Activated T-cell treated with anti-CD3 and anti-CD28 coated beads for 1 hour (primary cell): ENCODE measurements around the gene SYS1.

Source experiments
- DNase-seq: peaks from one replicate; pipeline ENCODE4 v3.0.0-alpha.2; 2020; ENCODE audit warnings: low read depth

Gene SYS1

DNA sequence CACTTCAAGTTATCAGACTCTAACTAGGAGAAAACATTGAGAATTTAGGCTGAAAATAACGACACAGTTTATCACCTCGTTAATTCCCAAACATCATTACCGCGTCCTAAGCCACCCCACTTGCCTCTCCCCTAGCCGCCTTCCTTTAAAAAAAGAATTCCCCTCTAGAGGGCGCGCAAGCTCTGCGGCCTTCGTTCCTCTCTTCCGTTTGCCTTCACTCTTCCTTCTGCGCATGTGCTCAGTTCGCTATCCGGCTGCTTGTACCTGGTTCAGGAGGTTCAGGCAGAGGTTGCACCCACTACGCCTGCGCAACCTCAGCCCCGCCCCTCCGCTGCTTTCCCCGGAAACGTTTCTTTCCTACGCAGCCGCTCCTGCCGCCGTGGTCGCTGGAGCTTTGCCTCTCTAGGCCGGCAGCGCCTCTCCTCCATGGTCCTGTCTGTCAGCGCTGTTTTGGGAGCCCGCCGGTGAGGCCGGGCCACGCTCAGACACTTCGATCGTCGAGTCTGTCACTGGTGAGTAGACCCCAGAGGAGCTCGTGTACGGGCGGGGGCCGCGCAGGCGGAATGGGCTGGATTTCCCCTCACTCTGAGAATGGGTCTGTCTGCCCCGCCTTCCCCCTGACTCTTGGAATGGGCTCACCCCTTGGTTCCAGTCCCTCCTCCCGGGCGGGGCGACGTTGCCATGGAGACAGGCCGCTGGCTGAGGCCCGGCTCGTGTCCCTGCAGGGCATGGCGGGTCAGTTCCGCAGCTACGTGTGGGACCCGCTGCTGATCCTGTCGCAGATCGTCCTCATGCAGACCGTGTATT is at the start of gene SYS1:
Gene SYS1, plus strand, starts transcription at position 353 of the 807 bp plus-strand sequence. Its CDS starts 376 bp downstream, at position 729.
- peak; percentile 99 for DNase-seq

DNA sequence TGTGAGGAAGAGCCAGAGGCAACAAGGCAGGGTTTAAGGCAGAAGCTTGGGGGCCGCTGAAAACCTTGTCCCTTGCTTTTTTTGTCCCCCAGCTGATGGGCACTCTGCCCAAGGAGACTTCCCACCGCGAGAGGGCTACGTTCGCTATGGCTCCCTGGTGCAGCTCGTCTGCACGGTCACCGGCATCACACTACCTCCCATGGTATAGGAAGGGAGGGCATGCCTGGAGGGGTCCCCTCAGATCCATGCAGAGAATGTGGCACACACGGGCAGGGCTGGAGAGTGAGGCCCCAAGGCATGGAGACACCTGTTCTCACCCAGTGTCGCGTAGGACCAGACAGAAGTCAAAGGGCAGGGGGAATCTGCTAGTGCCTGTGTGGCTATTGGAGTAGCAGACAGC is 49.0 kb upstream of the SYS1 start:
- DNase-seq, result no peak

- DNase-seq, result no peak
Observed at GRCh38 chr20:45315672-45316071, 47.3 kb upstream of the SYS1 start.

DNA sequence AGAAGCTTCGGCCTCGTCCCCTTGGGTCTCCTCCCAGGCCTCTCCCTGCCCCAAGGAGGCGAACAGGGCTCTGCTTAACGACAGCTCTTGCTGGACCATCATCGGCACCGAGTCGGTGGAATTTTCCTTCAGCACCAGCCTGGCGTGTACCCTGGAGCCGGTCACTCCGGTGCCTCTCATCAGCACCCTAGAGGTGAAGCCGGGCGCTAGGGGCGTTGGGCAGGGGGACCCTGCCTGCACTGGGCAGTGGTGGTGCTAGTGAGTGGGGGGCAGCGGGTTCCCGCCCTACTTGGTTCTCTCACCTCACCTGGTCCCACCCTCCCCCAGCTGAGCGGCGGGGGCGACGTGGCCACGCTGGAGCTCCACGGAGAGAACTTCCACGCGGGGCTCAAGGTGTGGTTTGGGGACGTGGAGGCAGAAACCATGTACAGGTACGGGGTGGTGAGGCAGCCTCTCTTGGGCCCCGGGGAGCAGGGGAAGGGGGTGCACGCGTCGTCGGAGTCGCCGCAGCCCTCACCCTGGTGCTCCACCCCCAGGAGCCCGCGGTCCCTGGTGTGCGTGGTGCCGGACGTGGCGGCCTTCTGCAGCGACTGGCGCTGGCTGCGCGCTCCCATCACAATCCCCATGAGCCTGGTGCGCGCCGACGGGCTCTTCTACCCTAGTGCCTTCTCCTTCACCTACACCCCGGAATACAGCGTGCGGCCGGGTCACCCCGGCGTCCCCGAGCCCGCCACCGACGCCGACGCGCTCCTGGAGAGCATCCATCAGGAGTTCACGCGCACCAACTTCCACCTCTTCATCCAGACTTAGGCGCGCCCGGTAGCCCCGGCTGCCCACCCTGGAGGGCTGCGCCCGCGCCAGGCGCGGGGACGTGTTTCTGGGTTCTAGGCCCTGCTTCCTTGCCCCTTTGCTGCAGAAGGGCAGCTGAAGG is 46.5 kb upstream of the SYS1 start:
- no peak for DNase-seq

GRCh38 chr20:45317826-45318225 is 45.1 kb upstream of the SYS1 start:
- DNase-seq, result no peak

- no peak for DNase-seq
Observed at GRCh38 chr20:45318386-45318939, 44.5 kb upstream of the SYS1 start.

DNA sequence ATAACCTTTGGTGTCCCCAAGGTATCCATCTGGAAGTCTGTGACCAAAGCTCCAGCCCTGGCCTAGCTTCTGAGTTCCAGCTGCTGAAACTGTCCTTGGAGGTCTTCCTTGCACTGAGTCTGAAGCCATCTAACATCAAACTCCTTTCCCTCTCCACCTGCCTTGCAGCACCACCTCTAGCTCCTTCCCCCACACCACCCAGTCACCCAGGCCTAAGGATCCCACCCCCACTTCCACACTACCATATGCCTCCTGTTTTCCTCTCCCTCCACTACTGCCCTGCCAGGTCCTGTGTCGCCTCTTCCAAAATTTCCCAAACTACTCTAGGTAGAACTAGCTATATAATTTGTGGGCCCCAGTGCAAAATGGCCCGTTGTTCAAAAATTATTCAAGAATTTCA is 44.0 kb upstream of the SYS1 start:
- no peak for DNase-seq

DNA sequence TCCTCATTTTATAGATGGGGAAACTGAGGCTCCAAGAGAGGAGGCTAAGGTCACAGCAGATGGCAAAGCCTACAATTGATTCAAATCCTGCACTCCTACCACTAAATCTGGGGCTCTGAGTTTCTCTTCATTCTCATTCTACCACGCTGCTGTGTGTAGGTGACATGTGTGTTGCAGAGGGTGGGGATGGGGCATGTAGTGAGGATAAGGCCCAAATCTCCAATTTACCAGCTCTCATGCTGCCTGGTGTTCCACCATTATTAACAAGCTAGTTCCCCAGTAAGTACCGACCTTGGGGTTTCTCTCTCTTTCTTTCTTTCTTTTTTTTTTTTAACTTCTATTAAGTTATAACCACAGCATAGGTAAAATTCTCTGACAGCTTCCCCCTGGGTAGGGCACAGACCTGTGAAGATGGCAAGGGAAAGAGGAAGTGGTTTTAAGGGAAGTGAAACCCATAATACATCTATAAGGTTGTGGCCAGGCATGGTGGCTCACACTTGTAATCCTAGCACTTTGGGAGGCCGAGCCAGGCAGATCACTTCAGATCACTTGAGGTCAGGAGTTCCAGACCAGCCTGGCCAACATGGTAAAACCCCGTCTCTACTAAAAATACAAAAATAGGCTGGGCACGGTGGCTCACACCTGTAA is 41.9 kb upstream of the SYS1 start:
- no peak for DNase-seq

GRCh38 chr20:45322952-45323383 is 40.0 kb upstream of the SYS1 start:
- no peak for DNase-seq

- DNase-seq, result no peak
Observed at GRCh38 chr20:45323731-45324130, 39.2 kb upstream of the SYS1 start.

GRCh38 chr20:45325371-45325770 is 37.6 kb upstream of the SYS1 start:
- no peak for DNase-seq

DNA sequence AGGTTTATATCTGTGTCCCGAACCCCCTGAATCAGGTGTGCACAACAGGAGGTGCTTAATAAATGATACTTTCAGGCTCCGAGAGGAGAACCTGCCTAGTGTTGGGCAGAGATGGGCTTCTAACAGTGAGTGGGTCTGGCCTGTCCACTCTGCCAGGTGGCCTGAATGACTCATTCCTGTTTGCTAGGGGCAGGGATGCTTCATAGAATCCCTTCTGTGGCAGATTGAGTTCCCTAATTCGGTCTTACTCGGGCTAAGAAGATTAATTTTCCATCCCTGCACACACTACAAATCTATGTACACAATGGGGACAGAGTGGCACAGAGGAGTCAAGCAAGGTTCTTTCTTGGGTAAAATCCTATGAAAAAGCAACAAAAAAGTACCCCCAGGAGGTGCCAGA is 34.5 kb upstream of the SYS1 start:
- no peak for DNase-seq

DNA sequence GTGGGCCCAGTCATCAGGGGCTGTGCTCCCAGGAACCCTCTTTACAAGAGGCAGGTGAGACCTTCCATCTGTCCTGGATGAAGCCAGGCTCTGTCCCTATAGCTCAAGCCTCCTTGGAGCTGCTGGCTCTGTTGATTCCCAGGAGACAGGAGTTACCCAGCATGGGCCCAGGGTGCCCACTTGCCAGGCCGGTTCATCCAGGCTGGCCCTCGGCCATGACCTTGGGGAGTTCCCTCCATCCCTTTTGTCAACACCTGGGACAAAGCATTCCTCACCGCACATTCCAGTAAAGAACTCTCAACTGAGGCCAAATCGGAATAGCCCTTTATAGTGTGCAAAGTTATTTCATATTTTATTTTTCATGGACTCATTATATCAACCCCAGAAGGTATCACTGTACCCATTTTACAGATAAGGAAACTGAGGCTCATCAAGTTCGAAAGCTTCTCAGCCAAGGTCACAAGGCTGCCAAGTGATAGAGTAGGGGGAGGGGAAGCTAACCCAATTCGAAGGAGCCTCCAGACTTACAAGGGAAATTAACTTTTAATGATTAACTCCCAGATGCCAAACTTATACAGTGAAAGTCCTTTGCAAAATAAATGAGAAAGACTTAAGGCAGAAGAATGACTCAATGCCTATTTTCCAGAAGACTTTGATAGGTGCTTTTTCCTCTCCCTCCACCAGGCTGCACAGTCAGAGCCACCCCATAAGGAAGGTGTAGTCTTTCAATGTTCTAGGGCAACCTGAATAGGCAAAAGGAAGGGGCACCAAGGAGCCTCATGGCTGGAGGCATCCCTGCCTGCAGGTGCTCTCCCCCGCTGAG is 33.2 kb upstream of the SYS1 start:
- no peak for DNase-seq

DNA sequence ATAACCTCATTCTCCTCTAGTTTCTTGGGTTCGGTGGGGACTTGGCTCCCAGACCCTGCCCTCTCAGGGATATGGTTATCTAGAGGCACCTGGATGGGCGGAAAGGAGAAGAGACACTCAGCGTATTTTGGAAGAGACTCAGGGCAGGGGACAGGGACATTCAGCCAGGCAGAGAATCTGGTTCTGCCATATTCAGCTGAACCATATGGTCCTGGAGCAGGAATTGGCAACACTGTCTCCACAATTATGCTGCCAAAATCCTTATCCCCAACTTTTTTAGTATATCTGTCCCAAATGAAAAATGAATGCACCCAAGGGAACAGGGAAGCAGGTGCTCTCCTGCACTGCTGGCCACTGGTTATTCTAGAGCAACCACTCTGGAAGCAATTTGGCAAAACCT is 32.5 kb upstream of the SYS1 start:
- no peak for DNase-seq

DNA sequence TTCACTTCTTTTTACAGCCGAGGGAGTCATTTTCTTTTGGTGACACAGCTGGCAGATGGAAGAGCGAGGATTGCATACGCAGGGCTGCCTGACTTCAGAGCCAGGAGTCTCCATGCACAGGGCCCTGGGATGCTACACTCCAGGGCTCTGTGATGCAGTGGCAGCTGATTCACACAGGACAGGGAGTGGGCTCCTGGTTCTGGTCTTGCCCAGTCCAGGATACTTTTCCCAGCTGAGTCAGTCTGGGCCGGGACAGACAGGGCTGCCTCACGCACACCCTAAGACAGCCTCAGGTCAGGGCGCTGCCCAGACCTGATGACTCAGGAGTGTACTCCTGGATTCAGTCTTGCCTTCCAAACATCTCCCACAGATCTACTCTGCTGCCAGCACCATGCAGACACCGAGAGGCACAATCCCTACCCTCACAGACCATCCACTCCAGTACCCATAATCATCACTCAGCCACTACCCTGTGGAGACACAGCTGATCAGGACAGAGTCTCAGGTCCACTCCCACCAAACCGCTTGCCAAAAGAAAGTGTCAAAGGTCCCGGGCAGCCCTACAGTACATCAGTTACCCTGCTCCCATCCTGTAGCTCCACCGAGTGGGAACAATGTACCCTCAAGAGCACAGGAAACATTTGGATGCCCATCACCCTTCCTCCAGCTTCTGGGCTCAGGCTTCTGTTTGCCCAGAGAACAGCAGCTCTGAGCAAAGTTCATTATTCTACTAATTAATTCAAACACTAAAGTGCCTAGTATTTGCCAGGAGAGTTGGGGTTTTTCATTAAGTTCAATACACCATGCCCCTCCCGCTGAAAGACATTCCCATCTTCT is 26.2 kb upstream of the SYS1 start:
- DNase-seq, result no peak

DNA sequence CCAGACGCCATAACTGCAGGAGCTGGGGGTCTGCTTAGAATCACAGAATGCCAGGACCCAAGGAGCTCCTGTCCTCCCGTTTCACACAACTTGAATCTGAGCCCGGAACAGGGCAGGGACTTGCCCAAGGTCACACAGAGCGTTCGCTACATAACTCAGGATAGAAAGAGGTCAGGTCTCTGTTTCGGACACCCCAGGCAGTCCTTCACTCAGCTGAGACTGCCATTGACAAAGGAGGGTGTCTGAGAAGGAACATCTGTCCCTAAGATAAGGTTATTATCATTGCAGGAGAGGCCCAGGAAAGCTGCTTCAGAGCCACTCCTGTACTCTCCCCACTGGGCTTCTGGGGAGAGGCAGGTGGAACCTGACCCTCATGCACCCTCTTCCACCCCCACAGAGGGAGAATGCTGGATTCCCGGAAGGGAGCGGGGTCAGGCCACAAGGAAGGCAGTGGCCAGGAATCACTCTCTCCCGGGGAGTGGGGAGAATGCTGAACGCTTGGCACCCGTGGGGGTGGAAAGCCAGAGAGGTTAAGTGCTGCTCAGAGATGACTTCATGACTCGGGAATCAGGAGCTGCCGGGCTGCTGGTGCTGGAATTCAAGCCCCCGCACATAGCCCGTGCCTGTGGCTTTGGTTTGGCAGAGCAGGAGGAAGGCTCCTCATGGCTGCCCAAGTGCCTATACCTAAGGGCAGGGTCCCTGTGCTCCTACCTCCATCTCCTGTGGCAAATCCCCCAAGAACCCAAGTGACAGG is 25.4 kb upstream of the SYS1 start:
- DNase-seq, result no peak

GRCh38 chr20:45338121-45339030 is 24.6 kb upstream of the SYS1 start:
- no peak for DNase-seq

GRCh38 chr20:45339084-45339483 is 23.9 kb upstream of the SYS1 start:
- no peak for DNase-seq

GRCh38 chr20:45339799-45340198 is 23.2 kb upstream of the SYS1 start:
- no peak for DNase-seq
